Activated CD4-positive, alpha-beta T cell treated with anti-CD3 and anti-CD28 coated beads, Interleukin-2, Interleukin-4, amounts not matched to agents 100 ng/mL and 50 ng/mL, durations not matched to agents 16 hours and 8 hours (primary cell): ENCODE results near the gene TMEM82.

Source experiments
- DNase-seq: peaks from one replicate; pipeline ENCODE4 v3.0.0-alpha.2; 2020; ENCODE audit warnings: low spot score

Gene TMEM82

GRCh38 chr1:15736038-15736891 lies 6.0 kb upstream of the TMEM82 start, which contains the start of gene SLC25A34:
Gene SLC25A34 (plus strand): TSS chr1:15736258. CDS start chr1:15736486, 228 bp downstream.
- no peak for DNase-seq

- no peak for DNase-seq
Measured at GRCh38 chr1:15736892-15737261, 5.4 kb upstream of the TMEM82 start.

DNA sequence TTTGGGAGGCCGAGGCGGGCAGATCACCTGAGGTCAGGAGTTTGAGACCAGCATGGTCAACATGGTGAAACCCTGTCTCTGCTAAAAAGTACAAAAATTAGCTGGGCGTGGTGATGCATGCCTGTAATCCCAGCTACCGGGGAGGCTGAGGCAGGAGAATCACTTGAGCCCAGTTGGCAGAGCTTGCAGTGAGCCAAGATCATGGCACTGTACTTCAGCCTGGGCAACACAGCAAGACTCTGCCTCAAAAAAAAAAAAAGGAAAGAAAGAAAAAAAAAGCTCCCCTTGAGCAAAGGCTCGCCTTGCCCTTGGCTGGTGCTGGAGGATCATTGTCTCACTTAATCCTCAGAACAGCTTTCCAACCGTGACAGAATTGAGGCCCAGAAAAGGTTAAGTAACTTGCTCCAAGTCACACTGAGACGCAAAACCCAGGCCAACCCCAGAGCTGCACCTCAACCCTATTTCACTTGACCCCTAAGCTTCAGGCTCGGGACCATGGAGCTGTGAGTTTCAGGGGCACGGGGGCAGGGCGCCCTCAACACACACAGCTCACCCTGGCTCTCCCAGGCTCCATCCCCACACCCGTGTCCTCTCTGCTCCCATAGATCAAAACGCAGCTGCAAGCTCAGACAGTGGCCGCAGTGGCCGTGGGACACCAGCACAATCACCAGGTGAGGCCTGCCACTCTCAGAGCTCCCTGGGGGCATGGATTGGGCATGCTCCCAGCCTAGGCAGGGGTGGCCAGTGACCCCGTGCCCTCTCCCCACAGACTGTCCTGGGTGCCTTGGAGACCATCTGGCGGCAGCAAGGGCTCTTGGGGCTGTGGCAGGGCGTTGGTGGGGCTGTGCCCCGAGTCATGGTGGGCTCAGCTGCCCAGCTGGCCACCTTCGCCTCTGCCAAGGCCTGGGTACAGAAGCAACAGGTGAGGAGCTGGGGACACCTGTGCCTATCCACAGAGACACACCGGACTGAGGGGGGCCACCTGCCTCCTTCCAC lies 4.7 kb upstream of the TMEM82 start:
- DNase-seq, result no peak

GRCh38 chr1:15738416-15739113 lies 3.7 kb upstream of the TMEM82 start:
- no peak for DNase-seq

DNA sequence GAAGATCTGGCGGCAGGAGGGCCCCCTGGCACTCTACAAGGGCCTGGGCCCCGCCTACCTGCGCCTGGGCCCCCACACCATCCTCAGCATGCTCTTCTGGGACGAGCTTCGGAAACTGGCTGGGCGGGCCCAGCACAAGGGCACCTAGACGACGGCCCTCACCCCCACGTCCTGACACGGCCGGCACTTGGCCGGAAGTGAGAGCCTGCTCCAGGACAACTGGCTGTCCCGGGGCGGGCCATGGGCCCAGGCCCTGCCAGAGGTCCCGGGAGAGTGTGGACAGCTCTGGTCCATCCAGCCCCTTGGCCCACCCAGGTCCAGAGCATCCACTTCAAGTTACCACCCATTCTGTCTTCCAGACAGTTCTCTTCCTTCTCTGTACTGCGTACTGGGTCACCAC lies 3.0 kb upstream of the TMEM82 start:
- no peak for DNase-seq

GRCh38 chr1:15739745-15740144 lies 2.6 kb upstream of the TMEM82 start:
- DNase-seq, result no peak

- DNase-seq, result peak; percentile 69
Measured at GRCh38 chr1:15740924-15741850, 1.1 kb upstream of the TMEM82 start.

- no peak for DNase-seq
Measured at GRCh38 chr1:15744122-15744679, 1.9 kb downstream of the TMEM82 start.

DNA sequence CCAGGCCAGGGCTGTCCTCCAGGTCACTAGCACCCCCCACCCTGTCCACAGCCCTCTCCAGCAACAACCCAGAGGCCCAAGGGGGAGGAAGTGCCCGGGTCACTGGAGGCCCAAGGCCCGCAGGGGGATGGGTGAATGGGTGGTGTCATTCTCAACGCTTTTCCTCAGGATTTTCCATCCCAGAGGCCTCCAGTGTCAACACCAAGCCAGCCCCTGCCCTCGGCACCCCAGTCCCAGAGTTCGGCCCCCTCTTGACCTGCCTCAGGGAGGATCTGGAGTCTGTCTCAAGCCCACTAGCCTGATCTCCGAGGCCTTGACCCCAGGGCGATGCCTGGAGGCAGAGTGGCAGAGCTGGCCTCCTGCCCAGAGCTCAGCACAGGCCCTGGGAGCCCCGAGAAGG lies 5.1 kb downstream of the TMEM82 start:
- no peak for DNase-seq

GRCh38 chr1:15748264-15748663 lies 6.0 kb downstream of the TMEM82 start:
- no peak for DNase-seq

- DNase-seq, result no peak
Measured at GRCh38 chr1:15748690-15749398, 6.5 kb downstream of the TMEM82 start.

- no peak for DNase-seq
Measured at GRCh38 chr1:15749399-15750291, 7.3 kb downstream of the TMEM82 start.

DNA sequence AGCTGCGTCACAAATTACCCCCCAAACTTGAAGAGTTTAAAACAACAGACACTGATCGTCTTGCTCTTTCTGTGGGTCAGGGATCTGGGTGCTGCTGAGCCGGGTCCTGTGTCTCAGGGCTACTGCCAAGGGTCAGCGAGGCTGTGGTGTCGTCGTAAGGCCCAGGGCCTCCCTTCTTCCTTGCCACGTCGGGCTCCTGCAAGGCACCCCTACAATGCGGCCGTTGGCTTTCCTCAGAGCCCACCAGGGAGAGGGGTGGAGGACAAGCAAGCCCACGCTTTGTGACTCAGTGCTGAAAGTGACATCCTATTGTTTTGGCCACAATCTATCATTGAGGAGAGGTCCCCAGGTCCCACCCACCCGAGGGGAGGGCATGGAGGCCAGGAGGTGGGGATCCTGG lies 8.6 kb downstream of the TMEM82 start:
- DNase-seq, result no peak

DNA sequence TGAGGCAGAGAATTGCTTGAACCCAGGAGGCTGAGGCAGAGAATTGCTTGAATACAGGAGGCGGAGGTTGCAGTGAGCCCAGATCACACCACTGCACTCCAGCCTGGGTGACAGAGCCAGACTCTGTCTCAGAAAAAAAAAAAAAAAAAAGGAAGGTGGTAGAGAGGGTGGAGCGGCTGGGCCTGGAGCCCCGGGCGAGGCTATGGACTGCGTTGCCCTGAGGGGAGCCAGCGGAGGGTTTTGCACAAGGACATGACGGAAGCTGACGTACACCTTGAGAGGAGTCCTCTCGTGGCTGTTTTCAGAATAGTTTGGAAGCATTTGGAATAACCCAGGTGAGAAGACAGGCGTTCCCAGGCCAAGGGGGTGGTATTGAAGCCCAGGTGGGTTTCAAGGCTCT lies 9.4 kb downstream of the TMEM82 start:
- no peak for DNase-seq

DNA sequence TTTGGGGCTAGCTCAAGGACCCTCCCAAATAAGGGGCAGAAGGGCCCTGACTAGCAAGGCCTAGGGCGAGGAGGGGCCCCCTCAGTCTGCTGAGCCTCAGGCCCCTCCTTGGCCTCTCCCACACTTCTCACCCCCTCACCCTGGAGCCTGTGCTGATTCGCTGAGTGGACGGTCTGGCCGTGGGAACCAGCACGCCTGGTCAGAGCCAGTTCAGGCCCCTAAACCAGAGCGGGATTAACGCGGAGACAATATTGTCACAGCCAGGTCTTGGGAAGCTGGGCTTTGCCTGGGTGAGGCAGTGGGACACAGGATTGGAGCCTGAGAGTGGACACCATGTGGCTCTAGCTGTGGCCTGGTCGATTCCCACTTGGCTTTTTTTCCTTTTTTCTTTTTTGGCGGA lies 11.5 kb downstream of the TMEM82 start:
- DNase-seq, result no peak

DNA sequence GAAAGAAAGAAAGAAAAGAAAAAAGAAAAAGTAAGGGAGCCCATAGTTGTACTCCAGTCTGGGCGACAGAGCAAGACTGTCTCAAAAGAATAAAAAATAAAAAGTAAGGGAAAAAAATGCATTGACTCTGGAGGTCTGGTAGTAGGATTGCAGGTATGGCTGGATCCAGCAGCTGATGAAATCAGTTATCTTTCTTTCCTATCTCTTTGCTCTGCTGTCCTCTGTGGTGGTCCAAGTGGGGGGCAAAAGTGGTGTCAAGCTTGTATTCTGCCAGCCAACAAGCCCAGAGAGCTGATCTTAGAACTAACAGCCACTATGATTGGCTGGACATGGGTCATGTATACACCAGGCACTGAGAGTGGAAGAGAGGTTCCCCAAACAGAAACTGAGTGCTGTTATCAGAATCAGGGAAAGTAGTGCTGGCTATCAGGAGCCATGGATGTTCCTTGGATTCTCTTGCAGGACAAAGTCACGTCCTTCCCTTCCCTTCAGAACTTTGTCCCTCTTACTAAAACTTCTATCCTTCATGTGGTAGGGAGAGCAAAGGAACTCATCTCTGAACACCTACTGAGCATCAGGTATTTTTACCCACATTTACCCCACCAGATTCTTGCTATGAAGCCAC lies 12.8 kb downstream of the TMEM82 start:
- DNase-seq, result no peak

- DNase-seq, result no peak
Measured at GRCh38 chr1:15755646-15756040, 13.3 kb downstream of the TMEM82 start.

DNA sequence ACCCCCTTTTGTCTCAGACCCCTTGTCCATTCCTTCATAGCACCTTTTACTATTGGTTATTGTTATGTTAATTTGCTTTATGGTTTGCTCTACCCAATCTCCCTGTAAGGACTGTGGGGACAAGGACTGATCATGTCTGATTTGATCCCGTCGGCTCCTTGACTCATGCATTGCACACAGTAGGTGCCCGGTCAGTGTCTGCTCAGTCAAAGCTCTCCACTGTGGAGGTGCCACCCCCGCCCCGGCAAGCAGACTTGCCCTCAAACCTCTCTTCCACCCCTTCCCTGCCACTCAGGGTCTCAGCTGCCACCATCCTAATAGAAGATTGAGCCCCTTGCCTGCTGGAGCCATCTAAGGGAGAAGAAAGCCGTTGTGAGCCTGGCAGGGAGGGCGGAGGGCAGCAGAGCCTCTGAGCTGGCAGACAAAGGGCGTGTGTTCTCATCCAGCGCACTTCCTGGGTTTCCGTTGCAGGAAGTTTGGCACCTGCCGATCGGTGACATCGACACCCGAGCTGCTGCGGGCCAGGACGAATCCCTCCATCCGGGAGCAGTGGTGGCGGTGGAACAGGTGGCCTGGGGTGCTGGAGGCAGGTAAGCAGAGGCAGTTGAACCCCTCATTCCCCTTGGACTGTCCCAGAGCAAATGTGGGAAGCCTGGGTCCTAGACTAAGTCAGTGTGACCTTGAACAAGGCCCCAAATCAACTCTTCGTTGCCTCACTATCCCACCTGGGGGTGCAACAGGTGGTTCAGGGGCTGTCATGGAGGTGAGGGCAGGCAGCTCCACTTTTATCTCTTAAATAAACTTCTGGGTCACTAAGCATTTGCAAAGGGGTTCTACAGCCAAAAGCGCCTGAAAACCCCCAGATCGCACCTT lies 14.1 kb downstream of the TMEM82 start:
- DNase-seq, result no peak
